GM06990 (cell line): ENCODE measurements around the gene ANTXR1.

ENCODE experiments used
- DNase-seq: peaks from one replicate; pipeline ENCODE4 v3.0.0-alpha.2; 2011; ENCODE audit not compliant: insufficient read length; ENCODE audit errors: extremely low read depth
- H3K27me3 ChIP-seq: replicated peaks from 2 replicates; pipeline ENCODE4 v1.6.0; 2011; ENCODE audit warnings: low read length; ENCODE audit not compliant: control insufficient read depth, insufficient read depth
- H3K36me3 ChIP-seq: 2 replicates; pipeline ENCODE4 v1.5.1; 2011; ENCODE audit warnings: low read length; ENCODE audit not compliant: control insufficient read depth, insufficient read depth
- H3K4me3 ChIP-seq: replicated peaks from 2 replicates; pipeline ENCODE4 v1.5.1; 2011; ENCODE audit warnings: low read depth, mild to moderate bottlenecking, control low read depth, low read length
- TF ChIP-seq, protein P1 (sequence below): IDR thresholded peaks from 2 replicates; pipeline ENCODE4 v1.5.1; 2011; ENCODE audit warnings: low read length, control low read depth, mild to moderate bottlenecking, inconsistent platforms; ENCODE audit not compliant: insufficient read depth, poor library complexity, severe bottlenecking

ANTXR1 gene

DNA sequence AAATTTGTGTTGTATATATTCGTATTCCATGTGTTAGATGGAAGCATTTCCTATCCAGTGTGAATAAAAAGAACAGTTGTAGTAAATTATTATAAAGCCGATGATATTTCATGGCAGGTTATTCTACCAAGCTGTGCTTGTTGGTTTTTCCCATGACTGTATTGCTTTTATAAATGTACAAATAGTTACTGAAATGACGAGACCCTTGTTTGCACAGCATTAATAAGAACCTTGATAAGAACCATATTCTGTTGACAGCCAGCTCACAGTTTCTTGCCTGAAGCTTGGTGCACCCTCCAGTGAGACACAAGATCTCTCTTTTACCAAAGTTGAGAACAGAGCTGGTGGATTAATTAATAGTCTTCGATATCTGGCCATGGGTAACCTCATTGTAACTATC is 235.3 kb downstream of the ANTXR1 start:
- Histone ChIP-seq H3K36me3 (no peaks in the 10 kb centered on the region), H3K4me3 (no peak overlapping the region), H3K27me3 (no peaks in the 10 kb centered on the region; the same call in 1 of the 2 replicates)
- no peak for DNase-seq
- TF ChIP-seq, protein P1, sequence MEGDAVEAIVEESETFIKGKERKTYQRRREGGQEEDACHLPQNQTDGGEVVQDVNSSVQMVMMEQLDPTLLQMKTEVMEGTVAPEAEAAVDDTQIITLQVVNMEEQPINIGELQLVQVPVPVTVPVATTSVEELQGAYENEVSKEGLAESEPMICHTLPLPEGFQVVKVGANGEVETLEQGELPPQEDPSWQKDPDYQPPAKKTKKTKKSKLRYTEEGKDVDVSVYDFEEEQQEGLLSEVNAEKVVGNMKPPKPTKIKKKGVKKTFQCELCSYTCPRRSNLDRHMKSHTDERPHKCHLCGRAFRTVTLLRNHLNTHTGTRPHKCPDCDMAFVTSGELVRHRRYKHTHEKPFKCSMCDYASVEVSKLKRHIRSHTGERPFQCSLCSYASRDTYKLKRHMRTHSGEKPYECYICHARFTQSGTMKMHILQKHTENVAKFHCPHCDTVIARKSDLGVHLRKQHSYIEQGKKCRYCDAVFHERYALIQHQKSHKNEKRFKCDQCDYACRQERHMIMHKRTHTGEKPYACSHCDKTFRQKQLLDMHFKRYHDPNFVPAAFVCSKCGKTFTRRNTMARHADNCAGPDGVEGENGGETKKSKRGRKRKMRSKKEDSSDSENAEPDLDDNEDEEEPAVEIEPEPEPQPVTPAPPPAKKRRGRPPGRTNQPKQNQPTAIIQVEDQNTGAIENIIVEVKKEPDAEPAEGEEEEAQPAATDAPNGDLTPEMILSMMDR = no peak

DNA sequence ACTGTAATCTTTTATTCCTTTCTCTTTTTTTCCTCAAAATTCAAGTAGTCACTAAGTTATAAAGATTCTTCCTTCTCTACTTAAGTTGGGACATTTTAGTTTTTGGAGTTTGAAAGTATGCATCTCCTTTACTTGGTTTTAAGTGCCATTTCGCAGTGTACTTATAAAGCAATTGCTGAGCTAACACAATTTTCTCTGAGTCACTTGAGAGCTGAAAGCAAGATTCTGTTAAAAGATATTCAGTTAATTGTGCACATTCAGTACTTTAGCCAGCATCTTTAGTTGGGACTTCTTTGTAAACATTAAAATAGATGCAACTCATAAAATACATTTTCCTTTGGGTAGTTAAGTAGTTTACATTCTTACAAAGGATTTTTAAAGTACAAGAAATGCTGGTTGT is 238.0 kb downstream of the ANTXR1 start:
- TF ChIP-seq, protein P1 = no peak
- Histone ChIP-seq H3K4me3 (no peak overlapping the region), H3K27me3 (no peaks in the 10 kb centered on the region; the same call in 1 of the 2 replicates), H3K36me3 (no peaks in the 10 kb centered on the region)
- DNase-seq = no peak

DNA sequence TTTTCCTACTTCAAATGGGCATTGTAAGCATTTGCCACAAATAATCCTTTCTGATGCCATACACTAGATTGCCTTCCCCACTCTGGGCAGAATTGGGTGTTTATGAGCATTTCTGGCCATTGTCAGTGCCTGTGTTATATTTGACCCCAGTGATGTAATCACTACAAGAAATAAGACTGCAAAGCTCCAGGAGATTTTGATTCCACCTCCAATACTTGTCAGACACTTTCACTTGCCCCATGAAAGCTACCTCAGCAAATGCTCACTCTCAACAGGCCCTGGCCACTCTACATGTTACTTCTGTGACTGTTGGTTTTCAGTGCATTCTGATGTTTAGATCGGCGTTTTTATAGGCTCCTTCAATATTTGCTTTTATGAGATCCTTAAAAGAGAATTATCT is 239.0 kb downstream of the ANTXR1 start:
- Histone ChIP-seq H3K27me3 (no peaks in the 10 kb centered on the region; the same call in 1 of the 2 replicates), H3K36me3 (no peaks in the 10 kb centered on the region), H3K4me3 (no peak overlapping the region)
- TF ChIP-seq, protein P1 = no peak
- no peak for DNase-seq

DNA sequence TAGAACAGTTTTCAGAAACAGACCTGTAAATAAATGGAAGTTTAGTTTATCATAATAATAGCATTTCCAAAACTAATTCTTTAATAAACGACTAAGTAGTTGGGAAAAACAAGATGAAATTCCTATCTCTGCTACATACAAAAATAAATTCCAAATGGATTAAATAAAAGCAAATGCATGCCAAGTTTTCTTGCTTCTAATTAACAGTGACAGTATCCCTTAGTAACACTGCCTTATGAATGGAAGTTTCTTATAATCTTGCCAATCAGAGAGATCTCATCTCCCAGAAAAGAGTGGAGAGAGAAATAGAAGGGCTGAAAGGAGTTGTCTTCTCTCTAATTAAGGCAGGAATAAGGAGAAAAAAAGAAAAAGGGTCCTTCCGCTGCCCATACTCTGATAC is 240.1 kb downstream of the ANTXR1 start:
- Histone ChIP-seq H3K36me3 (no peaks in the 10 kb centered on the region), H3K4me3 (no peak overlapping the region), H3K27me3 (no peaks in the 10 kb centered on the region; the same call in 1 of the 2 replicates)
- TF ChIP-seq, protein P1 = no peak
- DNase-seq = no peak

DNA sequence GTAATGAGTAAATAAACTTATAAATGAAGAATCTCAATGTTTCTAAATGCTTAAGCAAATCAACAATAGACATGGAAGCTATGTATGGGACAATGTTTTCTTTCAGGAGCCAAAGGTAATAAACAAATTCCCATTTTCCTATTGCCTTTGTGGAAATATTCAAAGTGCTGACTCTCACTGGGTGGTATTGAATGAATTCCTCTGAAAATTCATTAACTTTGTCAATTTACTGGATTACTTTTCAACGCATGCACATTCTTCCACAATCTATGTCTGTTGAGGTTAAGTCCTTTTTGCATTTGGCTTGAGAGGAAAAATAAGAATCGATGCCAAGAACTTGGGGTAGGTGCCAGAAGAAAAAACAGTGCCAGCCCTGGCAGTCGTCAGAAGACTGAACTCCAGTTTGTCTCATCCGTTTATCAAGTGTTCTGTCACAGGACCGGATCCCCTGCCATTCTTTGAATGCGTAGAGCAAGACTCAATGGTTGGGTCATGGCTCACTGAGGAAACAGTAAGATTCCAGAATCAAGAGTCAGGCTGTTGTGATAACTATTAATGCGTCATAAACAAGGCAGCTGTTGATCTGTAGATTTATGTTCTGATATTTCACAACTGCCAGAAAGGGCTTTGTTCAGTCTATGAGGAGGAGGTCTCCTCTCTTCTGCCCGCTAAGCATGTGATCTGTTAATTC is 240.8 kb downstream of the ANTXR1 start:
- no peak for DNase-seq
- TF ChIP-seq, protein P1 = no peak
- Histone ChIP-seq H3K27me3 (no peaks in the 10 kb centered on the region; the same call in 1 of the 2 replicates), H3K36me3 (no peaks in the 10 kb centered on the region), H3K4me3 (no peak overlapping the region)
